ENCODE data around the gene CWC25. TPM values are rescaled to one million over a fixed set of nuclear protein-coding genes. Genes with fewer than 3 reads are reported as not detected.
A peak's percentile ranks its signal among the peaks of the same experiment; 100 is the strongest.

Gene CWC25
- total and polyA plus RNA-seq, 9 of the 15 experiments (the other 6 are each of a cell fraction or from before 2014, with no cell fraction given), result 16.5 to 27.4 (median 23.0) TPM

DNA sequence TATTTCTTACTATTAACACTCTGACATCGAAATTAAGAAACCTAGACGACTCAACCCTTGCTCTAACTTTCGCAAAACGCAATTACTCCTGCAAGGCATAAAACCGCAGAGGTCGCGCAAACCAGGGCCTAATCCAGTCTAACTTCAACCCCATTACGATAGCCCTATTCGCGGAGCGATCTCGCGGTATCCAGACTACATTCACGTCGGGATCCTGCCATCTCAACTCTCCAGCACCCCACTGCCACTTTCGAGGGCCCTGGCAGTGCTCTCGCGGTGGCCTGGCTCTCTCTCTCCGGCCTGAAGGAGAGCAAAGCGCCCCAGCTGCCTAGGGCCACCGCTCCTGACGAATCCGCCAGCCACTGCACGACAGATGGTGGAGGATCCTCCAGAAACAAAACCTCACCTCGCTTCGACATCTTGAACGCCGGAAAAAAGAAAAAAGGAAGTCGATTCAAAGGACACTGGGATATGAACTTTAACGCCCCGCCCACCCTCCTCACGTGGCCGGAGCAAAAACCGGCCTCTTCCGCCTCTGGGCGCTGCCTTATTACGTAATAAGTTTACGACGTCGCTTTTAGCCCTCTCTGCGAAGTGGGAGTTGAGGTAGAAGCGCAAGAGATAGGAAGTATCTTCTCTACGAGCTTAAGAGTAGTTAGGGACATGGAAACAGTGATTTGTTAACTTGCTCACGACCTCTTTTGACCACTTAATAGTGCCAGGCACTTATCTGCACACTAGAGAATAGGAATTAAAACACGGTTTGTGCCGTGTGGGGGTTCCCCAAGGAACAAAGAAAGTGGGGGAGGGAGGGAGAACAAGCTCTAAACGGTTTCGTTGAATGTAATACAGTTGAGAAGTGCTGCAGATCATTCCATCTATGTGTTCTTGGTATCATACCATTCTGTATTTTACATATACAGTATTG, 28.4 kb upstream of the CWC25 start, which contains the start of gene RPL23 (continued):
- TF ChIP-seq, protein P1, sequence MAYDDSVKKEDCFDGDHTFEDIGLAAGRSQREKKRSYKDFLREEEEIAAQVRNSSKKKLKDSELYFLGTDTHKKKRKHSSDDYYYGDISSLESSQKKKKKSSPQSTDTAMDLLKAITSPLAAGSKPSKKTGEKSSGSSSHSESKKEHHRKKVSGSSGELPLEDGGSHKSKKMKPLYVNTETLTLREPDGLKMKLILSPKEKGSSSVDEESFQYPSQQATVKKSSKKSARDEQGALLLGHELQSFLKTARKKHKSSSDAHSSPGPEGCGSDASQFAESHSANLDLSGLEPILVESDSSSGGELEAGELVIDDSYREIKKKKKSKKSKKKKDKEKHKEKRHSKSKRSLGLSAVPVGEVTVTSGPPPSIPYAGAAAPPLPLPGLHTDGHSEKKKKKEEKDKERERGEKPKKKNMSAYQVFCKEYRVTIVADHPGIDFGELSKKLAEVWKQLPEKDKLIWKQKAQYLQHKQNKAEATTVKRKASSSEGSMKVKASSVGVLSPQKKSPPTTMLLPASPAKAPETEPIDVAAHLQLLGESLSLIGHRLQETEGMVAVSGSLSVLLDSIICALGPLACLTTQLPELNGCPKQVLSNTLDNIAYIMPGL (CRISPR knock-in tag; IDR thresholded peaks at IDR 0.05), result no peak; the same call in 1 of the 2 replicates
- peak; percentile 99 for TF ChIP-seq POLR2A (conservative IDR thresholded peaks at IDR 0.05)
- TF ChIP-seq, protein P2, sequence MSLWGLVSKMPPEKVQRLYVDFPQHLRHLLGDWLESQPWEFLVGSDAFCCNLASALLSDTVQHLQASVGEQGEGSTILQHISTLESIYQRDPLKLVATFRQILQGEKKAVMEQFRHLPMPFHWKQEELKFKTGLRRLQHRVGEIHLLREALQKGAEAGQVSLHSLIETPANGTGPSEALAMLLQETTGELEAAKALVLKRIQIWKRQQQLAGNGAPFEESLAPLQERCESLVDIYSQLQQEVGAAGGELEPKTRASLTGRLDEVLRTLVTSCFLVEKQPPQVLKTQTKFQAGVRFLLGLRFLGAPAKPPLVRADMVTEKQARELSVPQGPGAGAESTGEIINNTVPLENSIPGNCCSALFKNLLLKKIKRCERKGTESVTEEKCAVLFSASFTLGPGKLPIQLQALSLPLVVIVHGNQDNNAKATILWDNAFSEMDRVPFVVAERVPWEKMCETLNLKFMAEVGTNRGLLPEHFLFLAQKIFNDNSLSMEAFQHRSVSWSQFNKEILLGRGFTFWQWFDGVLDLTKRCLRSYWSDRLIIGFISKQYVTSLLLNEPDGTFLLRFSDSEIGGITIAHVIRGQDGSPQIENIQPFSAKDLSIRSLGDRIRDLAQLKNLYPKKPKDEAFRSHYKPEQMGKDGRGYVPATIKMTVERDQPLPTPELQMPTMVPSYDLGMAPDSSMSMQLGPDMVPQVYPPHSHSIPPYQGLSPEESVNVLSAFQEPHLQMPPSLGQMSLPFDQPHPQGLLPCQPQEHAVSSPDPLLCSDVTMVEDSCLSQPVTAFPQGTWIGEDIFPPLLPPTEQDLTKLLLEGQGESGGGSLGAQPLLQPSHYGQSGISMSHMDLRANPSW (CRISPR knock-in tag; IDR thresholded peaks at IDR 0.05), result peak; percentile 17; the same call in 1 of the 2 replicates
- TF ChIP-seq CBFB (CRISPR knock-in tag; IDR thresholded peaks at IDR 0.05), result peak; percentile 61; the same call in 1 of the 2 replicates
- TF ChIP-seq, protein P3, sequence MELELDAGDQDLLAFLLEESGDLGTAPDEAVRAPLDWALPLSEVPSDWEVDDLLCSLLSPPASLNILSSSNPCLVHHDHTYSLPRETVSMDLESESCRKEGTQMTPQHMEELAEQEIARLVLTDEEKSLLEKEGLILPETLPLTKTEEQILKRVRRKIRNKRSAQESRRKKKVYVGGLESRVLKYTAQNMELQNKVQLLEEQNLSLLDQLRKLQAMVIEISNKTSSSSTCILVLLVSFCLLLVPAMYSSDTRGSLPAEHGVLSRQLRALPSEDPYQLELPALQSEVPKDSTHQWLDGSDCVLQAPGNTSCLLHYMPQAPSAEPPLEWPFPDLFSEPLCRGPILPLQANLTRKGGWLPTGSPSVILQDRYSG (tag; conservative IDR thresholded peaks at IDR 0.05; ENCODE audit: low read depth), result no peak
- TF ChIP-seq C11orf30 (IDR thresholded peaks at IDR 0.05; ENCODE audit: low read depth), result peak; percentile 91
- no peak for TF ChIP-seq GATAD2A (IDR thresholded peaks at IDR 0.05)
- TF ChIP-seq DNMT1 (IDR thresholded peaks at IDR 0.05), result no peak
- TF ChIP-seq HLTF (IDR thresholded peaks at IDR 0.05), result 0 out of 2 replicates have a peak, but pooled peaks have one; percentile 28
- TF ChIP-seq, protein P4, sequence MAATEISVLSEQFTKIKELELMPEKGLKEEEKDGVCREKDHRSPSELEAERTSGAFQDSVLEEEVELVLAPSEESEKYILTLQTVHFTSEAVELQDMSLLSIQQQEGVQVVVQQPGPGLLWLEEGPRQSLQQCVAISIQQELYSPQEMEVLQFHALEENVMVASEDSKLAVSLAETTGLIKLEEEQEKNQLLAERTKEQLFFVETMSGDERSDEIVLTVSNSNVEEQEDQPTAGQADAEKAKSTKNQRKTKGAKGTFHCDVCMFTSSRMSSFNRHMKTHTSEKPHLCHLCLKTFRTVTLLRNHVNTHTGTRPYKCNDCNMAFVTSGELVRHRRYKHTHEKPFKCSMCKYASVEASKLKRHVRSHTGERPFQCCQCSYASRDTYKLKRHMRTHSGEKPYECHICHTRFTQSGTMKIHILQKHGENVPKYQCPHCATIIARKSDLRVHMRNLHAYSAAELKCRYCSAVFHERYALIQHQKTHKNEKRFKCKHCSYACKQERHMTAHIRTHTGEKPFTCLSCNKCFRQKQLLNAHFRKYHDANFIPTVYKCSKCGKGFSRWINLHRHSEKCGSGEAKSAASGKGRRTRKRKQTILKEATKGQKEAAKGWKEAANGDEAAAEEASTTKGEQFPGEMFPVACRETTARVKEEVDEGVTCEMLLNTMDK (IDR thresholded peaks at IDR 0.05; ENCODE audit: borderline replicate concordance, insufficient read depth, low read depth, low read length, poor library complexity, severe bottlenecking), result no peak
- TF ChIP-seq, protein P5, sequence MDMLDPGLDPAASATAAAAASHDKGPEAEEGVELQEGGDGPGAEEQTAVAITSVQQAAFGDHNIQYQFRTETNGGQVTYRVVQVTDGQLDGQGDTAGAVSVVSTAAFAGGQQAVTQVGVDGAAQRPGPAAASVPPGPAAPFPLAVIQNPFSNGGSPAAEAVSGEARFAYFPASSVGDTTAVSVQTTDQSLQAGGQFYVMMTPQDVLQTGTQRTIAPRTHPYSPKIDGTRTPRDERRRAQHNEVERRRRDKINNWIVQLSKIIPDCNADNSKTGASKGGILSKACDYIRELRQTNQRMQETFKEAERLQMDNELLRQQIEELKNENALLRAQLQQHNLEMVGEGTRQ (CRISPR knock-in tag; IDR thresholded peaks at IDR 0.05), result peak; percentile 96
- TF ChIP-seq LARP7 (IDR thresholded peaks at IDR 0.05), result peak; percentile 91
- peak; percentile 71; the same call in 1 of the 2 replicates for TF ChIP-seq DIDO1 (tag; IDR thresholded peaks at IDR 0.05; ENCODE audit: low read depth)
- no peak for TF ChIP-seq BRF1 (IDR thresholded peaks at IDR 0.05; ENCODE audit: borderline replicate concordance, extremely low read depth, insufficient read length)
- TF ChIP-seq ZKSCAN1 (IDR thresholded peaks at IDR 0.05; ENCODE audit: low read depth, low read length), result peak; percentile 40; the same call in 1 of the 2 replicates
- TF ChIP-seq KLF10 (CRISPR knock-in tag; IDR thresholded peaks at IDR 0.05), result no peak
- no peak for TF ChIP-seq RBM15 (IDR thresholded peaks at IDR 0.05; ENCODE audit: insufficient read depth, low read length)

Measured in K562 (cell line).